ENCODE measurements around the gene MAPKBP1.

GRCh38 chr15:41832875-41833274 lies 58.6 kb downstream of the MAPKBP1 start:
- no peak for TF ChIP-seq POLR2A (IDR thresholded peaks at IDR 0.05; ENCODE audit: low read depth, low read length)
- no peak for TF ChIP-seq POLR2AphosphoS5 (IDR thresholded peaks at IDR 0.05; ENCODE audit: low read depth, low read length)
